ENCODE results near the gene RIMKLA.

Gene RIMKLA

GRCh38 chr1:42380586-42381279 lies at the start of gene RIMKLA:
RIMKLA (plus strand) TSS chr1:42380792; CDS start chr1:42380935, 143 bp downstream.
- DNase-seq (ENCODE audit: low read depth), result no peak

GRCh38 chr1:42332877-42333276 lies 47.7 kb upstream of the RIMKLA start:
- DNase-seq (ENCODE audit: low read depth), result no peak

GRCh38 chr1:42333662-42334239 lies 46.8 kb upstream of the RIMKLA start:
- DNase-seq (ENCODE audit: low read depth), result no peak

GRCh38 chr1:42334240-42335049 lies 46.1 kb upstream of the RIMKLA start:
- peak; percentile 17 for DNase-seq (ENCODE audit: low read depth)

GRCh38 chr1:42335050-42335808 lies 45.4 kb upstream of the RIMKLA start, which contains the start of gene FOXJ3:
FOXJ3 (minus strand) TSS chr1:42335235; CDS start chr1:42311093, 24,142 bp downstream.
- peak; percentile 92 for DNase-seq (ENCODE audit: low read depth)

- DNase-seq (ENCODE audit: low read depth), result peak; percentile 21
Observed at GRCh38 chr1:42335809-42336518, 44.6 kb upstream of the RIMKLA start.

GRCh38 chr1:42336978-42337377 lies 43.6 kb upstream of the RIMKLA start:
- no peak for DNase-seq (ENCODE audit: low read depth)

GRCh38 chr1:42340093-42340492 lies 40.5 kb upstream of the RIMKLA start:
- no peak for DNase-seq (ENCODE audit: low read depth)

- DNase-seq (ENCODE audit: low read depth), result no peak
Observed at GRCh38 chr1:42340901-42341300, 39.7 kb upstream of the RIMKLA start.

- no peak for DNase-seq (ENCODE audit: low read depth)
Observed at GRCh38 chr1:42343049-42343448, 37.5 kb upstream of the RIMKLA start.

GRCh38 chr1:42348498-42348897 lies 32.1 kb upstream of the RIMKLA start:
- DNase-seq (ENCODE audit: low read depth), result no peak

GRCh38 chr1:42350086-42350485 lies 30.5 kb upstream of the RIMKLA start:
- DNase-seq (ENCODE audit: low read depth), result no peak

GRCh38 chr1:42358791-42359190 lies 21.8 kb upstream of the RIMKLA start:
- DNase-seq (ENCODE audit: low read depth), result no peak

GRCh38 chr1:42359466-42359865 lies 21.1 kb upstream of the RIMKLA start:
- no peak for DNase-seq (ENCODE audit: low read depth)

- DNase-seq (ENCODE audit: low read depth), result no peak
Observed at GRCh38 chr1:42364089-42364488, 16.5 kb upstream of the RIMKLA start.

- DNase-seq (ENCODE audit: low read depth), result no peak
Observed at GRCh38 chr1:42364542-42364941, 16.1 kb upstream of the RIMKLA start.

GRCh38 chr1:42365118-42365517 lies 15.5 kb upstream of the RIMKLA start:
- DNase-seq (ENCODE audit: low read depth), result no peak

- no peak for DNase-seq (ENCODE audit: low read depth)
Observed at GRCh38 chr1:42368096-42368795, 12.3 kb upstream of the RIMKLA start.

GRCh38 chr1:42369471-42369870 lies 11.1 kb upstream of the RIMKLA start:
- DNase-seq (ENCODE audit: low read depth), result no peak

GRCh38 chr1:42370876-42371549 lies 9.6 kb upstream of the RIMKLA start:
- DNase-seq (ENCODE audit: low read depth), result no peak
